GM21825 (cell line): ENCODE data around the gene LAPTM4A.

Experiments
- ATAC-seq: cut with Tn5 transposase; IDR thresholded peaks from one replicate; pipeline ENCODE4 v1.9.1; 2021; ENCODE audit warnings: mild to moderate bottlenecking, moderate library complexity; ENCODE audit not compliant: unreplicated experiment

Gene LAPTM4A

DNA sequence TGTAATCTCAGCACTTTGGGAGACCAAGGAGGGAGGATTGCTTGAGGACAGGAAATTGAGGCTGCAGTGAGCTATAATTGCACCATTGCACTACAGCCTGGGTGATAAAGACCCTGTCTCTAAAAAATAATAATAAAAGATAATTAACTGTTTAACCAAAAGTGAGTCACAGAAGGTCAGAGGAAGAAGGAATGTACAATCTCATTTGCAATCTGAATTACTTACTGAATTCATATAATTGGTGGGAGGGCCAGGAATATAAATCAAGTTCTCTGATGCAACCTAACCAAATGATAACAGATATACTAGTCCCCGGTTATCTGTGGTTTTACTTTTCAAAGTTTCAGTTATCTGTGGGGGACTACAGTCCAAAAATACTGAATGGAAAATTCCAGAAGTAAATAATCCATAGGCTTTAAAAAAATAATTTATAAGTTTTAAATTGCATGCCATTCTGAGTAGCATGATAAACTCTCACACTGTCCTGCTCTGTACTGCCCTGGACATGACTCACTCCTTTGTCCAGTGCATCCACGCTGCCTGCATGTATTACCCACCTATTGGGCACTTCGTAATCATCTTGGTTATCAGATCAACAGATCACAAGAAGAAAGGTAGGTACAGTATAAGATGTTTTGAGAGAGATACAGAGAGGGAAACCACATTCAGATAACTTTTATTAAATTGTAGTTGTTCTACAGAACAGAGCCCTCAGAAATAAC, 26.2 kb downstream of the LAPTM4A start:
- ATAC-seq = no peak

DNA sequence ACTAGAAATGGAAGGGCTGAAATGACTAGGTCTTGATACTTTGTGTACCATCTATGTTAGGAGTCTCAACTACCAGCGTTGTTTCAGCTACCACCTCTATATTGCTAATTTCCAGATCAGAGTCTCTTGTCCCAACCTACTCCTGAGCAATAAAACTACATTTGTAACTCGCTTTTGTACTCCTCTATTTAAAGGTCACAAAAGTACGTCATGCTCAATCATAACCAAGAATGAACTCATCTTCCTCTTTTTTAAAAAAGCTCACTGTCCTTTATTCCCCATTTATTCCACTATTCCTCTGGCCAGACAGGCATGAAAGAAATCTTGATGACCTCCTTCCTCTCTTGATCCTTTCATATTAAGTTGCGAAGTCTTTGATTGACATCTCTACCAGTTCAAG, 27.7 kb downstream of the LAPTM4A start:
- no peak for ATAC-seq

DNA sequence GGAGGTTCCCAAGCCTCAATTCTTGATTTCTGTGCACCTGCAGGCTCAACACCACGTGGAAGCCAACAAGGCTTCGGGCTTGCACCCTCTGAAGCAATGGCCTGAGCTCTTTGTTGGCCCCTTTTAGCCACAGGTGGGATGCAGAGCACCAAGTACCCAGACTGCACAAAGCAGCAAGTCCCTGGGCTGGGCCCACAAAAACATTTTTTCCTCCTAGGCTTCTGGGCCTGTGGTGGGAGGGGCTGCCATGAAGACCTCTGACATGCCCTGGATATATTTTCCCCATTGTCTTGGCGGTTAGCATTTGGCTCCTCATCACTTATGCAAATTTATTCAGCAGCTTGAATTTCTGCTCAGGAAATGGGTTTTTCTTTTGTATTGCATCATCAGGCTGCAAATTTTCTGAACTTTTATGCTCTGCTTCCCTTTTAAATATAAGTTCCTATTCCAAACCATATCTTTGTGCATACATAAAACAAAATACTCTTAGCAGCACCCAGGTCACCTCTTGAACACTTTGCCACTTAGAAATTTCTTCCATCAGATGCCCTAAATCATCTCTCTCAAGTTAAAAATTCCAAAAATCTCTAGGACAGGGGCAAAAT, 29.9 kb downstream of the LAPTM4A start:
- no peak for ATAC-seq

DNA sequence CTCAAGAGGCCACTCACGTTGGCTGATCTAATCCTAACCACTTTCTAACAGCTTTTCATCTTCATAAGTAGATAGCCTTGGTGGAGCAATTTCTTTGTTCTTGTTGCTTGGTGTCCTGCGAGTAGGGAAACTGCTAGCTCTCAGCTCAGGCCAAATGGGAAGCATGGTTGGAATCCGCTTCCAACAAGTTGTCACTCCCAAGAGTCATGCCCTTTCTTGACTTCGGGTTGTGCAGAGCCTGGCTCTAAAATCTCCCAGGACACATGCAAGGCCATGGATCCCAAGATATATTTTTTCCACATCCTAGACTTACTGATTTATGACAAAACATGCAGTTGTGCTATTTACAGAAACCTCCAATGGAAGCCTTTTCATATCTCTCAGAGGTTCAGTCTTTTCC, 31.7 kb downstream of the LAPTM4A start:
- no peak for ATAC-seq

DNA sequence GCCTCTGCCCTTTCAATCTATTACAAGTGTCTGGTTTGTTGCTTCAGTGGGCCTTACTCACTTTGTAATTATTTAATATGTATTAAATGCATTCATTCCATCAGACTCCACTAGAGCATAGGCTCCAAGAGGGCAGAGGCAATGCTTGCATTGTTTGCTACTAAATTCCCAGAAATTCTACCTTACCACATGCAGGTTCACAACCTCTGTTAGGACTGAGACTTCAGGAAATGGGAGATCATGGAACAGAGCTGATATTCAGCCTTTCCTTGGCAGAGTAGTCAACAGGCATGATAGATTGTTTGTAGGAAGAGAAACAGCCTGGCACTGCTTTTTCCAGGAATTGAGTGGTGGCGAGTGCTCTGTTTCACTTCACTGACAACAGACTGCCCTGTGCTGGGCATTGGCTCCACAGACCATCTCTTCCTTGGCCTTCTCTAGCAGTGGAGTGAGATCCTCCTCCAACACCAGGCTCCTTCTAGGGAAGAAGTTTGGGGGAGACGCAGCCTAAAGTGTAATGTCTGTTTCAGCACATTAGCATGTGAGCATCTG, 32.8 kb downstream of the LAPTM4A start:
- ATAC-seq = no peak

DNA sequence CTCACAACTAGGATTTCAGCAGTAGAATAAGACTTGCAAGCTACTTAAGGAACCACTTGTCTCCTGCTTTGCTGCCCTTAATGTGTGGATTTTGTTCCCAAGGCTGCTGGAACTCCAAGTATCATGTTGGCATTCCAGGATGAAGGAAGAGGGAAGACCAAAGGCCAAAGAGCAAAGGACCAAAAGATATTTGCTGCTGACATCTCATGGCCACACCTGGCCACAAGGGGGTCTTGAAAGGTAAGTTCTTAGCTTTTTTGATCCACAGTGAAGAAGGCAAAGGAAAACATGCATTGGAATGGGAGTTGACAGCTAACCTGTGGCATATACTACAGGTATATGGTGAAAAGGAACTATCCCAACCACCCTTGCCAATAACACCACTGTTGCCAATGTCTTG, 35.1 kb downstream of the LAPTM4A start:
- ATAC-seq = no peak

DNA sequence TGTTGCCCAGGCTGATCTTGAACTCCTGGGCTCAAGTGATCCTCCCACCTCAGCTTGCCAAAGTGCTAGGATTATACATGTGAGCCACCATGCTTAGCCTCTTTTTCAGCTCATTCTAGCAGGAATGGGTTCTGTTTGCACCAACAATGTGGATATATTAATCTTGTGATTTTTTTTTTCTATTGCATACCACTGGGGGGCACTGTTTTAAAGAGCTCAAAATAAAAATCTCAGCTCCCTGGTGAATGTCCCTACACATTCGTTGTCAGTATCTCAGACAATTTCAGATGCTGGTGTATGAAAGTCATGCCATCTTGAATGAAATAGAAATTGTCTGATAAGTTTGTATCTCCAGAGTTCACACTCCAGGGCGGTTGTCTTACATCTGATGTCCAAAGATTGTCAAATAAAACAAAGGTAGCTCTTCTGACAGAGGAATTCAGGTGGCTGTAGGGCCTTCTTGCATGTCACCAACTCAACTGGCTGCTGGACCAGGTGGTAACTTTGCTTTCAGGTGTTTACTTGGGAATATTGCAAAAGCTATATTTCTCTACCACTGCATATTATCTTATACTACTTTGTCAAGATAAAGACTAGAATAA, 35.8 kb downstream of the LAPTM4A start:
- ATAC-seq = no peak

DNA sequence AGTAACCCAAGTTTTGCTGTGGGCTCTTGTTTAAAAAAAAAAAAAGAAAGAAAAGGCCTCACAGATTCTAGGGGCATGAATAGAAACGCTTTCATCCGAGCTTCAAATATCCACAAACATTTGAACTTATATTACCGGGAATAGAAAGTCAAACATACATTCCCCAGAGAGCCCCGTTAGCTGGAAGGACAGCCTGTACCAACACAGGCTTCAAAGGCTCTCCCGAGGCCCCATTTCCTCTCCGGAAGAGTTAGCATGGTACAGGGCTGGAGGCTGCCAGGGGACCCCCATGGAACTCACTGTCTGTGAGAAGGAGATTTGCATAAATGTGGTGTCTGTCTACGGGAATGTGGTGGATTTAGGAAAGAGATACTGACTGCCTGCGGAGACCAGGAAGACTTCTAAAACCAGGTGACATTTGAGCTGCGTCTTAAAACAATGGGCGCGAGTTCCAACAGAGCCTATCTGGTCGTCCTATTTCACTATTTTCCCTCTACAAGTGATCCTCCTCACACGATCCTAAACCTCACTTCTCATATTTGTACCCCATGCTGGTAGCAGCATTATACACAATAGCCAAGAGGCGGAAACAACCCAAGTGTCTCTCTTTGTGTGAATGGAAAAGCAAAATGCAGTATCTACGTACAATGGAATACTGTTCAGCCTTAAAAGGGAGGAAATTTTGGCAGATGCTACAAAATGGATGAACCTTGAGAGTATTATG, 38.1 kb downstream of the LAPTM4A start:
- no peak for ATAC-seq

DNA sequence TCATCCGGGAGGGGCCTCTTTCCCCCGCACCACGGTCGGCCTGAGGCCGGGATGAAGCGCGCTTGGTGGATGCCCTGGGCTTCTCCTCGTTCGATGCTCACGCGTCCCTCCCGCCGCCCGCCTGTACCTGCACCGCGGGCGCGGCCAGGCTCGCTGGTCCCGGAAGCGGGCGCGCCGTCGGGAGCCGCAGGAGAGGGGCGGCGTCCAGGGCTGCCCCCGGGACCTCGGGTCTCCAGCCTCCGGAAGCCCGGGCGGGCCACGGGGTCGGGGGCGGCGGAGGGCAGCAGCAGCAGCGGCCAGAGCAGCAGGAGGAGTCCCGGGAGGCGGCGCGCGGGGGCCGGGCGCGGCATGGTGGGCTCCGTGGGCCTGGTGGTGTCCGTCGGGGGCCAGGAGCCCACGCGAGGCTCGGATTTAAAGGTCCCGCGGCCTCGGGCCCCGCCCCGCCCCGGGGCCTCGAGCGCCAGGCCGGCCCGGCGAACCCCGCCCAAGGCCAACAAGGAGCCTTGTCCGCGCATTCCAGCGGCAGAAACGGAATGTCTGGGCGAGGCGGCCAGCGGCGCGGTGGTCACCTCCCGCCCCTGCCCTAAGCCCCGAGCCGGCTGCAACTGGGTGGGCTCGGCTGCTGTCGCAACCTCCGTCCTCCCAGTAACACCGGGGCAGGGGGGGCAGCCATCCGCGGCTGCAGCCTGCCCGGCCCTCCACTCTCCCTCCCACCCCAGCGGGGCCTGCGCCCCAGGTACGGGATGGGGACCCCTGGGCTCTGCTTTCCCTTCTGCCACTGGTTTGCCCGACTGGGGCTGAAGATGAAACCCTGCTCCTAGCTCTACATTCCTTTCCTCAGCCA, 38.9 kb downstream of the LAPTM4A start, which contains the start of gene MATN3:
MATN3 (minus strand) TSS at position 387 of the 844 bp plus-strand sequence; CDS start at position 350, 37 bp downstream.
- ATAC-seq = no peak

DNA sequence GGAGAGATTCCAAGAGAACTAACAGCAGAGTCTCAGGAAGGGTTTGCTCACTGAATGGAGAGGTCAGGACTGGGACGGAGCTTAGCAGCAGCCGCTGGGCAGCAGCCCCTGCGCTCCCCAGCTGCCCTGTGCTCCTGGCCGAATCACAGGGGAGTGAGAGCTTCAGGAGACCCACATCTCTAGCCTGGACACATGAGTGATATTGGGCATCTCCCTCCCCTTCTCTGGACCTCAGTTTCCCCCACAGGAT, 39.5 kb downstream of the LAPTM4A start:
- no peak for ATAC-seq

DNA sequence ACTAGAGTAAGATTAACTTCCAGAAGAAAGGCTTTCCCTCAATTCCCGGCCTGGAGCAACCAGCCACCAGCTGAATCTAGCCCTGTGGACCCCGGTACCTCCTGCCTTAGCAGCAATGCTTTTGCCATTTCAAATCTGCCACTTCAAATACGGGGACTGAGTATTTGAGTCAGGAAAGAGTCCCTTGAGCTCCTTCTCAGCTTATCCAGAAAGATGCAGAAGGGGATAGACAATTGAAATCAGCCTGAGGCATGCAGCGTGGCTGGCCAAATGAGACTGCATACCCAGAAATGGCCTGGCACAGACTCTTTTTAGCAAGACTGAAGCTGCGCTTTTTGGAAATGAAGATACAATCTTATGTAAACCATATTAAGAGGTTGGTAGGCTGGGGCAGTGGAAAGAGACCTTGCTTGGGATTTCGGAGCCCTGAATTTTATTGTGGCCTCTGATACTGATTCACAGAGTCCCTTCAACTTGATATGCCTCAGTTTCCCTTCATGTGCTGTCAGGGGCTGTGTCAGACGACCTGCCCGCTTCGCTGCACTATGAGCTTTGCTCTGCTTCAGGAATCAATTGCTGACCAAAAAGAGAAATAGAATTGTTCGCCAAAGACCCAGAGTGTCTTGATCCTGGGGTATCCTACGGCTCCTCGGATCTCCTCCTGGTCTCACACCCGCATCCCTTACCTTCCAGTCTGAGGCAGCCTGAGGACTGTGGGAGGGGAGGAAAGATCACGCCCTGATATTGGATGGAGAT, 40.0 kb downstream of the LAPTM4A start:
- no peak for ATAC-seq

DNA sequence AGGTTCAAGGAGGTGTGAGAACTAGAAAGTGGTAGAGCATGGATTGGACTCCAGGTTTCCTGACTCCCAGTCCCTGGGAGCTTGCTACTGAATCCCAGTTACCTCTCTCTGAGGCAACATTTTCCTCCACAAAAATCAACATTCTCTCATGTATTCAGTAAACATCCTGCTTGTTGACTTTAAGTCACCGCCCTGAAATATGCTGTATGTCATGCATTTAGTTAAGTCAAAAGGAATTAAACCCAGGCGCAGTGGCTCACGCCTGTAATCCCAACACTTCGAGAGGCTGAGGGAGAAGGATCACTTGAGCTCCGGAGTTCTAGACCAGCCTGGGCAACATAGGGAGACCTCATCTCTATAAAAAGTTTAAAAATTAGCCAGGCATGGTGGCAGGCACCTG, 42.7 kb downstream of the LAPTM4A start:
- no peak for ATAC-seq

DNA sequence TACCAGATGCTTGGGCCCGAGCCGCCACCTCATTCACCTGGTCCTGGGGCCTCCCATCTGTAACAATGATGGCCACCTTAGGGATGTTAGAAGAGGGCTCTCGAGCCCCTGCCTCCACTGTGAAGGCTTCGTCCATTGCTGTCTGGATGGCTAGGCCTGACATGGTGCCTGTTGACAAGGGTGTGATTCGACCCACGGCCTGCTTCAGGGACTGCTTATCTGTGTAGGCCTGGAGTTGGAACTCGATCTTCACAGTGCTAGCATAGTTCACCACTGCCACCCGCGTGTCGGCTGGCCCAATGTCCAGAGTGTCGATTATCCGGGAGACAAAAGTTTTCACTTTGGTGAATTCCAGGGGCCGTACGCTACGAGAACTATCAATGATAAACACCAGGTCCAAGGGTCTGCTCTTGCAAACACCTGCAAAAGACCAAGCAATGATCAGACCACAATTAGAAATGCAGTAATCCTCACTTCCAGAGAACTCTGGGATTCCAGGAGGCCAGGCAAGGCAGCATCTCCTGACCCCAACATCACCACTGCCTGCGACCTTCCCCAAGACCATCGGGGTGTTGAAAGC, 45.4 kb downstream of the LAPTM4A start:
- ATAC-seq = no peak

DNA sequence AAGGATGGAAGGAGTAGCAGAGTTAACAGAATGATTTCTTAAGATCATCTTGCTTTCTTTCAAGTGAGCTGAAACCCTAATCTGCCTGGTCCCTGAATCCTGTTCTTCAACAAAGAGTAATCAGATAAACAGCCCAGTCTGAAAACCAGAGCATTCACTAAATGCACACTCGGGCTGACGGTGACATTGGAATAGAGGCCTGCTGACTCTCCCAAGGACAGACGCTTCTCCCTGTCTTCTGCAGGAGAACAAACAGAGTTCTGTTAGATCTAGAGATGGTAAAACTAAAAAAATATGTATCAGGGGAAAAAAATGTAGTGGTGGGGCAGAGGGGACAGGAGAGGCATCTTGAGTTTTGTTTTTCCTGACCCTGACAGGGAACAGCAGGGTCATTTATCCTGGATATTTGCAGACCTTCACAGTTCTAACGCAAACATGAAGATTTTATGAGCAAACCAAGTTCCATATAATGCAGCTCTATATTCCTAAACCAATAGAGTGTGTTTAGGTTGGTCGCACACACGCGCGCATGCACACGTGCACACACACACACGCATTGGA, 46.3 kb downstream of the LAPTM4A start:
- ATAC-seq = no peak

DNA sequence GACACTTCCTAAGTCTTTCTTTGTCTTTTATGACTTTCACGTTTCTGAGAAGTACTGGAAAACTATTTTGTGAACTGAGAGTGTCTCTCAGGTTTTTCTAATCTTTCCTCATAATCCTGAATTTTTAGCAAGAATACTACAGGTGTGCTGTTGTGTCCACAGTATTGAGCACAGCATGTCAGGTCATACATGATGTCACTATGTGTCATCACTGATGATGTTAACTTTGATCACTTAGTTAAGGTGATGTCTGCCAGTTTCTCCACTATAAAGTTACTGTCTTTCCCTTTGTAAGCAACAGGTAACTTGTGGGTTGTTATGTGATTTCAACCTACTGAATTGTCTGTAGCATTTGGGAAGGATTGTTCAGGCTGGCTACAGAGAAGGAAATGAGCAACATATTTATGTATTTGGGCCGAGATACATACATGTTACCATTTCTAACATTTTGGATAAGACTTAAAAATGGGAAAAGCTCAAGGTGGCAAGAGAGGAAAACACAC, 50.0 kb downstream of the LAPTM4A start:
- no peak for ATAC-seq

DNA sequence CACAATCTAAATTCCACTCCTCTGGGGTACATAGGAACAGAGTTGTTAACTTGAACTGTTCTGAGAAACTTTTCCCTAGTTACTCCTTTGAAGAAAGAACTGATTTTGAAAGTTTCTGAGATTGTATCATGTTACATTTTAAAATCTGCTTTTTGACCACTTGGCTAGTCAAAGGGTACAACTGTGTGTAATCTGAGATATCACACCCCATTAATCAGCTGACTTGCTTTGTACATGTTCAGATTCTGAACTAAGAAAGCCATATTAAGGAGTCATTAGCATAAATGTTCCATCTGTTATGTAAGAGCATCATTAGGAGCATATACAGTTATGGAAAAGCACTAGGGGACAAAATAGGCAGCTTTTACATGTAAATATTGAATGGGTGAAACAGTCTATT, 57.7 kb downstream of the LAPTM4A start:
- ATAC-seq = no peak

DNA sequence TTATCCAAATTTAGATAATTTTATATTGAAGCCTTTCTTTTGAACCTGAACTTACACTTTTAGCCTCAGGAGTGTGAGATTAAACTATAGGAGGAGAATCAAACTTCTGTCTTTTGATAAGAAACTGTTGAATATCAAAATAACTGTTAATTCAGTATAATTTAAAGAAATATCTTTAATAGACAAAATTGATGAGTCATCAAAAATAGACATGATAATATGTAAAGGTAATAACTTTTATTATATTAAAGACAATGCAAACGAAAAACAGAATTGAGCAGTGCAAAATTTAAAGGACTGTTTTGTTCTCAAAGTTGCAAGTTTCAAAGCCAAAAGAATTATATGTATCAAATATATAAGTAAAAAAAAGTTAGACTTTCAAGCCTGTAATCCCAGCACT, 59.5 kb downstream of the LAPTM4A start:
- ATAC-seq = no peak

DNA sequence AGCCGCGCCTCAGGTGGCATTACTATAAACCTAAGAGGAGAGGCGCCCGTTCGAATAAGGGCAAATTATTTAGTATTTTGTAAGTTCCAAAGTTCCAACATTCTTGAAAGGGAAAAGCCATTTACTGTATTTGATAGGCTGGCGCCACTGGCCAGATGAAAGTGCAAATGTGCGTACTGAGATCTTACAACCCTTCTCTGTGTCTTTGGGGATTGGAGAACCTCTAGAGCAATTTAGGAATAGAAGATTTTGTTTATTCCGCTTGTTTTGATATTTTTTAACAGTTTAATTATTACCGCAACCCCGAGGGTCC, 61.1 kb downstream of the LAPTM4A start:
- ATAC-seq = no peak

DNA sequence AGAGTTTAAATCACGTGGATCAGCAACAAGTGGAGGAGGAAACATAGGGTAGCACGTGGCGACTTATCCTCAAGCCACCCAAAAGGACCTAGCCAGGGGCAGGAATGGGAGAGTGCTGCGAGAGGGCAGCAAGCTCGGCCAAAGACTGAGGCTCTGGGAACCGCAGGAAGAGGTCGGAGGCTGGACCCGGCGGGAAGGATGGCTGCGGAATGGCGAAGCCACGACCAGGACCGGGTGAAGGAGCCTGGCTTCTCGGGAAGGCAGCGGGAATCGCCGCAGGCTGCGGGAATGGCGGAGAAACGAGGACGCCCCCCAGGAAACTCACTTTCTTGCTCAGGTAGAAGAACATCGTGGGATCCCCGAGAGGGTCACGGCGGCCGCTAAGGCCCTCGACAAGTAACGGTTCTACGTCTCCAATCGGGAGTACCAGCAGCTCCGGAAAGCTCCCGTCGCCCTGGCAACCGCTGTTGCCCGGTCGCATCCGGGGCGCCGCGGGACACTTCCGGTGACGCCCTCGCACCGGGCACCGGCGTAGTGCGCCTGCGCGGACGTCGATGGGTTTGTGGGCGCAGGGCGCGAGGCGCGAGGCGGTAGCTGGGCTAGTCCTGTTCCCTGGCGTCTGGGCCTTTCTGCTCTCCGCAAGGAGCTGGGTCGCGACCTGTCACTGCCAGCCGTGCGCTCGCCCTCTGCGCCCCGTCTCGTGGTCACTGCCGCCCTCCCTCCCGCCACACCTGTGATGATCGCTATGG, 61.6 kb downstream of the LAPTM4A start, which contains the start of gene WDR35:
WDR35 (minus strand) TSS at position 439 of the 749 bp plus-strand sequence; CDS start at position 349, 90 bp downstream.
- peak; percentile 96 for ATAC-seq
